AG08395 (cell line): Measurements from ENCODE around the gene GIMAP6.
"Not testable (repeated sequence)": the region's sequence is repeated elsewhere in the genome, so short reads cannot be mapped to it uniquely, and the experiment has no call there.

Experiments
- DNase-seq: peaks from one replicate; pipeline ENCODE4 v3.0.0; 2012; ENCODE audit warnings: mixed read lengths, low spot score

GIMAP6 gene

DNA sequence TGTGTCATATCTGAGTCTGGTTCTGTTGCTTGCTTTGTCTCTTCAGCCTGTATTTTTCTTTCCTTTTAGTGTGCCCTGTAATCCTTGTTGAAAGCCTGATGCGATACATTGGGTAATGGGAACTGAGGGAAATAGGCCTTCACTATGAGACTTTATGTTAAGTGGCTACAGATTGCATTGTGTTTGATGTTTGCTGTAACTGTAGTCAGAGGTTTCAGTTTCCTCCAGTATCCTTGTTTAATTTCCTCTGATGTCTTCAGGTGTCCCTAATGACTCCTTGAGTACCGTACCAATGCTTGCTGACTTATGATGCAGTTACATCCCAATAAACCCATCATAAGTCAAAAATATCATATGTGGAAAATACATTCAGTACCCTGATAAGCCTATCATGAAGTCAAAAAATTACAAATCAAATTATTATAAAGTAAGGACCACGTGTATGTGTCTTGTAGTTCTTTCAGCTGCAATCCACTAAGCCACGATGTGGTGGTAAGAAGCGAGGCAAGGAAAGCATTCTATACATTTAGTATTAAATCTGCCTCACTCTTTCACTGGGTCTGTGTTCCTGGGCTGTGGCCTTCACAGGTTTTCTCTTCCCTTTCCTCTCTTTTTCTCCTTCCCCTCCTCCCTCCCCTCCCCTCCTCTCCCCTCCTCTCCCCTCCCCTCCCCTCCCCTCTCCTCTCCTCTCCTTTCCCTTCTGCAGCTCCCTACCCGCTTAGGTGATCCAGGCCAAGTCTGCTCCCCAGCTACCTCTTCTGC, 13.3 kb upstream of the GIMAP6 start:
- DNase-seq = no peak

DNA sequence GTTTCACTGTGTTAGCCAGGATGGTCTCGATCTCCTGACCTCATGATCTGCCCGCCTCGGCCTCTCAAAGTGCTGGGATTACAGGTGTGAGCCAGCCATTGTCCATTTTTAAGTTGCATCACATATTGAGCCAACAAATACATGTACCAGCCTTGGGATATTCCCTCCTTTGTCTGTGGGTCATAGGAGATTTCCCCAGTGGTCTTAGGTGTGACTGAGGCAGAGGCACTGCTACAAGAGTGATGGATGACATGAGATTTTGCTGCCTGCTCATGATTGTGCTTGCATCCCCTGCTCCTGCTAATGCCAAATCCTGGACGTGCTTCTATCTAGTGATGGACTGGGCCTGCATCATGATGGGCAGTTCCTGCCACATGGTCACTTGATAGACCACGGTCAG, 10.7 kb upstream of the GIMAP6 start:
- no peak for DNase-seq

DNA sequence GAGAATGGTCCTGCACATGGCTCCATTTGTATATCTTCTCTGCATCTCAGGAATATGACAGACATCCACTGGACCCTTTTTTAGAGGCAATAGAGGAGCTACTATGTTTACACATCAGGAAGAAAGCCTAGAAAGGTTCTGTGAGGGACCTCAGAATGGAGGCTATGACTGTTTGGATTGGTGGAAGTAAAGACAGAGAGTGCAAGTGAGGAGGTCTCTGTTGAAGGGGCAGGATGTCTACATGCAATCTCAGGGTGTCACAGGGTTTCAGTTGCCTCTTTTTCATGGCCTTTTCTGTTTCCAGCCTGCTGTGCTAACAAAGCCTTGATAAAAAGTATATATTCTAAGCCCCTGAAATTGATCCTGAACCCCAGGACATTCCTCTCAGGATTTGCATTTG, 9.7 kb upstream of the GIMAP6 start:
- no peak for DNase-seq

DNA sequence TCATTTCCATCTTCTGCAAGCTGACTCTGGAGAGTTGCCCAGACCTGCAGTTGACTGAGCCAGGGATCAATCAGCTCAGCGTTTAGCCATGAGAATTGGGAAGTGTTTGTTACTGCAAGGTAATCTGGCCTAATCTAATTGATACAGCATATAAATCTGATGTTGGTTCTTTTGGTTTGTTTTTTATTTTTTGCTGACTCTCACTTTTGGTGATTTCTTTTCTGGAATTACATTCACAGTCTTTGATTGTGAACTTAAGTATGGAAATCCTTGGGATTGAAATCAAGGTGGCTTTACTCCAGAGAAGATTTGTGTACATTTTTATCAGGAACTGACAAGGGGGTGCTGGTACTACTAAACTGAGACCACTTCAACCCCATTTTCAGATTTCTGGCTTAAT, 1.7 kb upstream of the GIMAP6 start:
- no peak for DNase-seq

DNA sequence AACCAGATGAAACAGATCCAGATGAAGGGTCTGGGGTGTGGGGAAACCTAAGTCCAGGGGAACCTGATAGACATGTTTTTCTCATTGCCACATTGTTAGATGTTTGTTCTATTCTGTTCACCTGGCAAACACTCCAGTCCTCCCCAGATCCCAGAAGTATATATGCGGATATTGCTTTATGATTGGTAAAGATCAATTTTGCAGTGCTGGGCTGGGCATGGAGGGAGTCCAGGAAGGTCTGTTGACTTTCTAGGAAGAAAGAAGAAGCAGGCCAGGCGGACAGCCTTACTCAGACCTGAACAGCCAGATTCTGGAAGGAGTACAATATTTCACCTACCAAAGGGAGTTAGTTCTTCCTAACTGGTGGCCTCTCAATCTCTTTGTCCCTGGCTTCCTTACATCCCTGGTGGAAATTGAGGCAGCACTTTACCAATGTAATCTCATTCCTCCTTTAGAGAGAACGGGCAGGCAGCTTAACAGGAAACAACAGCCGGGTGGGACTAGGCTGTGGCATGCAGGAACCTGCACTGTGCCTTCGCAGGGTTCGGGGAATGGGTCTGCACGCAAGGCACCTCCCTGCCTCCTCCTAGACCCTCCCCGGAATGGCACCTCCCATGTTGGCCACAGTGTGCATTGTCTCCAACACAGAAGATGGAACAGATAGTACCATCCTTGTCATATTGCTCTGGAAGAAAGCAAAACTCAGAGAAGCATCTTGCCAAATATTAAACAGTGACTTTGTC, 930 bp downstream of the GIMAP6 start:
- no peak for DNase-seq

DNA sequence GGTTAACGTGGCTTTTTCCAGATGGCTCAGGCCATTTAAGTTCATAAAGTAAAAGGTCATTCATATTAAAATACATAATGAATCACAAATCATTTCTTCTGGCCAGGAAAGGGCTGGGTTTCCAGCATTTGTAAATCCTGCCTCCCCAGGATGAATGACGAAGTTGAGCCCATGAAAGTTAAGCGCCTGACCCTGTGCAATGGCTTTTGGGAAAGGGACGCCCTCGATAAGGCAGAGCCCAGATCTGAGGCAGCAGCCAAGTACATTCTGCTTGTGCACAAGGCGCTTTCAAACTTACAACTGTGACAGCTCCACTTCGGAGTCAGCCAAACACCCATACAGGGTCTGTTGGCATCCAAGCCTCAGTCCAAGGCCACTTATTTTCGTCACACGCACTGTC, 2.8 kb downstream of the GIMAP6 start:
- DNase-seq = no peak

DNA sequence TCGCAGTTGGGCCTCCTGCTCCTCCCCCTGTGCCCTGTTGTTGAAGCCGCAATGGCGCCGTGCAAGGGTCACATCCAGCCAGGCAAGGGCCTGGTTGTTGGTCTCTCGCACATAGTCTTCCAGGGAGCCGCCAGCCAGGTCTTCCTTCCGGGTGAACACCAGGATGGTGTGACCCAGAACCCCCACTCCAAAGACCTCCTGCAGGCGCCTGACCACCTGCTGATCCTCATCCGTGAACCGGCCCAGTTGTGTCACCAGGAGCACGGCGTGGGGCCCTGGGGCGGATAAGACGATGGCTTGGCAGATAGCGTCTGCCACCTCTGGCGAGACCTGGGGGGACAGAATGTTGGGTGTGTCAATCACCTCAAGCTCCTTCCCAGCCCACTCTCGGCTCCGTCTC, 4.2 kb downstream of the GIMAP6 start:
- no peak for DNase-seq

DNA sequence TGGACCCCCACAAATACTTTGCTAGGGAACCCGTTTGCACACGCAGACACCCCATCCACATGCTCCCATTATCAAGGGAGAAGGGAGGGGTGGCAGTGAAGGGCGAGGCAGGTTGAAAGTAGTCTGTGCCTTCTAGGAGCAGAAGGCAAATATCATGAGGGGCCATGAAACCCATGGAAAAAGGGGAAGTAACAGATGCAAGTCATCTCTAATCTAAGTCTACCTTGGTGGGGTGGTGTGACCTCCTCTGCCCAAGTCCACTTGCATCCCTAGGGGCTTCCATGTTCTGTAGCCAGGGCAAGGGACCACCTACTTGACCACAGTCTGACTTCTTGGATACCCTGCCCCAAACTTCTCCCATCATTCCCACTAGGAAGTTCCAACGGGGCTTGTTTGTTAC, 5.5 kb downstream of the GIMAP6 start:
- no peak for DNase-seq

DNA sequence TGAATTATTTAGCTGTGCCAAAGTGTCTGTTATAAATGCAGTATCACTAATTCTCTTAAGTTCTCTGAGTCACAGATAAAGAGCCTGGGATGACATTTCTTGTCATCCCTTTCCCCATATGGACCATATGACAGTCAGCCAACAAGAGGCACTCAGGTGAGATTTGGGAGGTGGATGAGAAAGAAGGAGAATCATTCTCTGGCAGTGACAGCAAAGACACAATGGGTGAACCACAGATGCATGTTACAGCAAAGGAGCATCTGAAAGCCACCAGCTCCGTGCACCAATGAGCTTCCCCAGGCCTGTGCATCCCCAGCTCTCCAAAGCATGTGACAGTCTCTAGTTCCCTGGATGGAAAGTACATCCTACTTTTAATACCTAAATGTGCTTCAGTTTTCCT, 10.8 kb downstream of the GIMAP6 start:
- no peak for DNase-seq

DNA sequence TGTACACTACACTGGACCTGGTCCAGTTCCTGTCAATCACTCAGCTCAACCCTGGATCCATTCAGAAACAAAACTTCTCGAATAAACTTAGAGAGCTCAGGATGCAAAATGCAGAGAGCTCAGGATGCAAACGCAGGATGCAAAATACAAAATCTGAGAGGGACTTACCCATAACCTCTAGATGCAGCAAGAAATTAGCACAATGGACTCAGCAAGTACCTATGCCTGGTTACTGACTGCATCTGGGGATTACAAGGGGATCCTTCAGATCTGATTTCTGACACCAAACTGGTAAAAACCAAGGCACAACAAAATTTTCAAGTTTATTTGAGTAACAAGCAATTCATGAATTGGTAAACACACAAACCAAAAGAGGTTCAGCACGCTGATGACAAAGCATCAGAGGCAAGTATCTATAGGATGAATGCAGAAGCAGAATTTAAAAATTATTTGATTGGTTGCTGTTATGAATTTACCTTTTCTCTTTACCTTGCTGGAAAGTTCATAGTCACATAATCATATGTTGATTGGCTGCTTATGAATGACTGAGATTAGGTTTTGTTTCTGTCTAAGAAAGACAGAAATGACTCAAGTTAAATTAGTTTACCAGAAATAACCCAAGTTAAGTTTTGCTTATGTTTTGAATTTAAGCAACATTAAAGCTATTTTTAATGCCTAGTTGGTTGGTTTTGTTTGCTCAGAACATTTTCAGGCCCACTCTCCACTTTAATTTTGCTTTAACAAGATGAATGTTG, 11.4 kb downstream of the GIMAP6 start:
- no peak for DNase-seq

DNA sequence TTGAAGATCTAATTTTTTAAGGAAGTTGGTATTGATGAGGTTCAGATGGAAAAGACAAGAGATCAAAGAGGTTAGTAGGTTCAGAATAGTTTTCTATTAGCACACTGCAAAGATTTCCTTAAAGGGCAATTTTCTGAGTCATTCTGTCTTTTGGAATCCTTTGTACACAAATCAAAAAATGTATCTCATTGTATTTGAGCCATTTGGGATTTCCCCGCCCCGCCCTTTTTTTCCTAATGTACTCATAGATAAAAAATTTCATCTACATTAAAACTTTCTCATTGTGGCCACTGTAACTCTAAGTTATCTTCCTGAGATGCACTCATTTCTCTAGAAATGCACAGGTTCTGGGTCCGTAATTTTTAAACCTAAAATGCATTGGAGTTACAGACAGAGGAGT, 12.1 kb downstream of the GIMAP6 start:
- DNase-seq = no peak

DNA sequence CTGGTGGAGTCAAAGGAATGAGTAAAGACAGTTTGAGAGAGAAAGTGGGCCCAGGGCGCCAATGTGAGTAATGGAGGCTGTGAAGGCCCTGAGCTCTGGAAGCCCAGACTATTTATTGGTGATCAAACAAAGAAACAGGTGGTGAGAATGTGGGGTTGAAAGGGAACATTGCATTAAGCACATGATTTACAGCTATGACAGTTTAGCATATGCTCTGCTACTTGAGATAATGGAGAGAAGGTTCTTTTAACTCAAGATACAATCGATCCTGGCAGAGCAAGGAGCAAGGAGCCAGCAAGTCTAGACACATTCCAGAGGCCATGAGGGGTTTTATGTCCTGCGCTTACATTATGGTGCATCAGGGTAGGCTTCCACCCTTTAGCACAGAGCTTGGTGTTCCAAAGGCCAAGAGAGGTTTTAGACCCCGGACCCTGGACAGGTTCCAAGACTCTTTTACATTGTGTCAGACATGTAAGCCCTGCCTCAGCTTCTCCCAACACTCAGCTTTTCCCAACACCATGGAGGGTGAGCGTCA, 16.9 kb downstream of the GIMAP6 start:
- not testable (repeated sequence) for DNase-seq

DNA sequence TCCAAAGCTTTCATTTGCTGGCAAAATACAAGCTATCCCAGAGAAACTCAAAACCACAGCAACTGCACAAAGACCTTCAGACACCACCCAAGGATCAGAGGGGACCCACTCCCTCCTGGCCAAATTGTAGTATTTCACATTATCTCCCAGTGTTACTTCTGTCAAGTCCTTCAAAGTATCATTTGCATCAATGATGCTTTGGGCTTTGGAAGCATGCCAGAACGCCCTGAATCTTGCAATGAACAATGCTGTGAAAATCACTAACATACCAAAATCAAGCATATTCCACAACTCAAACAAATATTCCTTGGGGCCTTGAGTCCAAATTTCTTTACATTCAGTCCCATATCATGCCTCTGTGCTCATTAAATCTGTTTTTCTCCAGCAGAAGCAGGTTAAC, 17.8 kb downstream of the GIMAP6 start:
- DNase-seq = not testable (repeated sequence)

DNA sequence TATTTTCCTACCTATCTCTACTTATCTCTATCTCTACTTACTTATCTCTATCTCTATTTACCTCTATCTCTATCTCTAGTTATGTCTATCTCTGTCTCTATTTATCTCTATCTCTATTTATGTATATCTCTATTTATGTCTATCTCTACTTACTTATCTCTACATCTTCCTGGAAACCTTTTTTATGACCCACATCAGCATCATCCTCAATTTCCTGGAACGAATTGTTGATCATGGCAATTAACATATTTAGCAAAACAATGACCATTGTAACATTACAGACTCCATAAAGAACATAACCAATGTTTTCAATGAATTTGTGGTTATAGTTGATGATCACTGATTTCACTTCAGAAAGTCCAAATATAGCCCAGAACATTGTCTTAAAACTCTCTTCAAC, 18.3 kb downstream of the GIMAP6 start:
- DNase-seq = no peak

DNA sequence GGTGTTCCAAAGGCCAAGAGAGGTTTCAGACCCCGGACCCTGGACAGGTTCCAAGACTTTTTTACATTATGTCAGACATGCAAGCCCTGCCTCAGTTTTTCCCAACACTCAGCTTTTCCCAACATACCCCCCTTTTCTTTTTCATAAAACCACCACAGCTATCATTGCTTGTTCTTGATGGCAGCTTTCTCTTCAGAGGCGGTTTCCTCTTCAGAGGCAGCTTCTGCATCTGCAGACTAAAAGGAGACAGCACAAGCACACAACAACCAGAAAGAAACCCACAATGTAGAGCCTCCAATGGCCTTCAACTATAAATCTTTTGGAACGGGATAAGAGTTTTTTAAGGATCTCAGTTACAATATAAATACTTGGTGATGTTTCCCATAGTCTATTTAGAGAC, 19.3 kb downstream of the GIMAP6 start:
- DNase-seq = no peak

DNA sequence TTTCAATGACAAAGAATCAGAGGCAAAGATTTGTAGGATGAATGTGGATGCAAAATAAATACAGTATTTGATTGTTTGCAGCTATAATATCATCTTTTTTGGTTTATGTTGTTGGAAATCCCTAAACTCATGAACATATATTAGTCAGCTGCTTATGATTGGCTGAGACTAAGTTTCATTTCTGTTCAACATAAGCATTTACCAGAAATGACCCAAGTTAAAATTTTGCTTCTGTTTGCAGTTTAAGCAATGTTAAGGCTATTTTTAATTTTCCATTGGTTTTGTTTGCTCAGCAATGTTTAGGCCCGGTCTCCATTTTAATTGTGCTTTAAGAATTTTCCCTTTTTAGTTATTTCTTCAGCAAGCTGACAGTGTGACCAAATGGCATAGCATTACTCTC, 22.0 kb downstream of the GIMAP6 start:
- no peak for DNase-seq

DNA sequence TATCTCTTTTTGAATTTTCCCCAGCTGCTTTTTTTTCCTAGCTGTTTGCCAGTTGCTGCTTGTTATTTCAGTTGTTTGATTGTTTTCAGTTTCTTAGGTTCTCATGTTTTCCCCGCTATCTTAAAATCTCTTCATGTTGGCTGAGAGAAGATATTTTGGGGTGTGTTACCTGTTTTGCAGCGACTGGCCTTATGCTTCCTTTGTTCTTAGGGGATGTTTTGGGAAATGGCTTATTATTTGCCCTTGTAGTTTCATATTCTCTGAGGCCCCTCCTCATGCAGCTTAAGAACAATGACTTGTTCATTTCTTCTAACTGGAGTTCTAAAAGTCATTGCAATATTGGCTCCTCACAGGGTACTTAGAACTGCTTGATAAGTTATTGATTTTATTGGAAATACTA, 28.6 kb downstream of the GIMAP6 start:
- DNase-seq = not testable (repeated sequence)

DNA sequence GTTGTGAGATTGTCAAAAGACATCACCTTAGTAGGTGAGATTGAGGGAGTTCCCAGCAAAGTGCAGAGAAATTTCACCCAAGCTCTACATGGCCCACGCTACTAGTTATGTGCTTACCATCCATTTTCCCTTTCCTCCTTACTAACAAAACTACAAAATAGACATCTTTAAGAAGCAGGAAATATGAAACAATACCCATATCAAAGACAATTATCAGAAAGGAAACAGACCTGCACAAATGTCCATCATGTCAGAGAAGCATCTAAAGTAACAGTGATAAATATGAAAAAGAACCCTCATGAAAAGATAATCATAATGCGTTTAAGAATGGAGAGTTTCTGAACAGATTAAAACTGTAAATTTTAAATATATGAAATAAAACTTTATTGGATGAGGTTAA, 36.8 kb downstream of the GIMAP6 start:
- no peak for DNase-seq

DNA sequence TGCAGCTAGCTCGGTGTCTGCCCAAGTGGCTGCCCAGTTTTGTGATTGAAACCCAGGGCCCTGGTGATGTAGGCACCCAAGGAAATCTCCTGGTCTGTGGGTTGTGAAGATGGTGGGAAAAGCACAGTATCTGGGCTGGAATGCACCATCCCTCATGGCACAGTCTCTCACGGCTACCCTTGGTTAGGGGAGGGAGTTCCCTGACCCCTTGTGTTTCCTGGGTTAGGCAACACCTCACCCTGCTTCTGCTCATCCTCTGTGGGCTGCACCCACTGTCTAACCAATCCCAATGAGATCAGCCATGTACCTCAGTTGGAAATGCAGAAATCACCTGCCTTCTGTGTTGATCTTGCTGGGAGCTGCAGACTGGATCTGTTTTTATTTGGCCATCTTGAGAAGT, 37.4 kb downstream of the GIMAP6 start:
- no peak for DNase-seq

DNA sequence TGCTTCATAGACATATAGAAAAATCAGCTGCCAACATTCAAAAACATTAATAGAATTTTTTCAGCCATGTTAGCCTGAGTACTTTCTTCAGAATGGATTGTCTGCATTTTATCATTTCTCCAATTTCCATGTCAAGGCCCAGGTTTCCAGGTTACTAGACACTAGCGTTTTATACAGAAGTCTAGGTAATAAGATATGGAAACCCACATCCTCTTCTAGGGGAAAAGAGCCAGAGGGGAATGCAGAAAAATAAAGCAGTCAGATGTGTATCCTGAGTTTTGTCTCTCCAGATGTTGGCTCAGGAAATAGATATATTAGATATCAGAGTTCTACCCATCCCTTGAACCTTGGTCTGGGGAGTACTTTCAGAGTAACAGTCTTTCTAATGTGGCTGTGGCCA, 44.6 kb downstream of the GIMAP6 start:
- no peak for DNase-seq

DNA sequence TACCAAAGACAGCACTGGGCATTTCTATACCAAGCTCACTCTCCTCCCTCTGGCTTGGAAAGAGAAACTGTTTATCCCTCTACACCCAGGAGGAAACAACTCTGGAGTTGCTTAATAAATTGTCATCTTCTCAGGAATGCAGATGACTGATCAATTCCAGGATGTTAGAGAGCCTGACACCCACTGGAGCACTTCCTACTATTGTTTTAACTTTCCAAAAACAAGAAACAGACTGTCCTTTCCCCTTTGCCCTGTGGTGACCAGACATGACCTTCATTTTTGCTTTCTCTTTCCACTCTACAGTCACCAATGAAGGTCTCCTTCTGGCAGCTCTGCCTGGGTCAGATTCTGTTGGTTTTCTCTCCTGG, 45.4 kb downstream of the GIMAP6 start:
- DNase-seq = no peak

DNA sequence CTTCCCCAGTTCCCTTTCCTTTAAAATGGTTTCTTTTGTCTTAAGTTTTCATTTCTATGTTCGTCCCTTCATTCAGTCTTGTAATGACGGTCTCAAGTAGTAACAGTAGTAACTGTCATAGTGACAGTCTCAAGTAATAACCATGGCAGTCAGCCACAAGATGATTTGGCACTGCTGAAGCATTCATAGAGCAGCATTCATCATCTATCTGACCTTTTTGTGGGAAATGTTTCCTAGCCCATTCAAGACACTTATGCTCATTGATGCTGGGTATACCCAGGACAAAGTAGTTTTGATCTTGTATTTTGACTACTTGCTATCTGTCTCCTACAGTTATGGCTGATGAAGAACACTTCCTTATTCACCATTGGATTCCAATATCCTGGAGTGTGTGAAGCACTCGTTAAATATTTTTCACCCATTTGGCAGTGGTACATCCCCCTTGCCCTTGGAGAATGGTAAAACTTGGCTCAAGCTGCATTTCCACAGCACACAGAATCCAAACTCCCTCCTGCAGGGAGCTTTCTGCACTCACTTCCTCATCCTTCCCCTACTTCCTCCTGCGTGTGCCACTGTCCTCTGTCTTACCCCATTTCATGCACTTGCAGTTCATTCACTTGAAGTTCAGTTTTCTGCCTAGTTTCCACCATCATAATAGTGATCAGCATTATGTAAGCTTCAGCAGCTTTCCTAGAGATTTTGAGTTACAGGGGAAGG, 46.0 kb downstream of the GIMAP6 start:
- DNase-seq = no peak
